T-helper 1 cell treated with Interleukin-12 subunit alpha and Interleukin-12 subunit beta and Interleukin-4 antibody, amounts not matched to agents 30 μg/mL and 1 μg/mL, for 36 hours (primary cell): Measurements from ENCODE around the gene CPNE4.

Source experiments
- H3K27ac Mint-ChIP-seq: one replicate; pipeline ENCODE4 v1.8.0; 2021; ENCODE audit warnings: mild to moderate bottlenecking, mixed read lengths
- H3K27me3 Mint-ChIP-seq: one replicate; pipeline ENCODE4 v1.8.0; 2021; ENCODE audit warnings: low read depth, mixed read lengths
- H3K36me3 Mint-ChIP-seq: one replicate; pipeline ENCODE4 v1.8.0; 2021; ENCODE audit warnings: low read depth, mixed read lengths
- H3K4me1 Mint-ChIP-seq: one replicate; pipeline ENCODE4 v1.8.0; 2021; ENCODE audit warnings: low read depth, mixed read lengths
- H3K4me3 Mint-ChIP-seq: one replicate; pipeline ENCODE4 v1.8.0; 2021; ENCODE audit warnings: mild to moderate bottlenecking, moderate library complexity, mixed read lengths
- H3K9me3 Mint-ChIP-seq: one replicate; pipeline ENCODE4 v1.8.0; 2021; ENCODE audit warnings: mixed read lengths

CPNE4 gene

GRCh38 chr3:131755380-131755779 lies 279.4 kb downstream of the CPNE4 start:
- Mint-ChIP-seq H3K9me3 (no peaks in the 10 kb centered on the region), H3K4me3 (no peak overlapping the region), H3K27ac (no peak overlapping the region), H3K4me1 (no peaks in the 10 kb centered on the region), H3K36me3 (no peaks in the 10 kb centered on the region), H3K27me3 (peaks cover 13% of the 10 kb centered on the region)

- H3K4me1 Mint-ChIP-seq, result no peaks in the 10 kb centered on the region
- H3K27ac Mint-ChIP-seq, result no peak overlapping the region
- H3K27me3 Mint-ChIP-seq, result peaks cover 13% of the 10 kb centered on the region
- H3K4me3 Mint-ChIP-seq, result no peak overlapping the region
- H3K9me3 Mint-ChIP-seq, result no peaks in the 10 kb centered on the region
- no peaks in the 10 kb centered on the region for H3K36me3 Mint-ChIP-seq
Measured at GRCh38 chr3:131750256-131750655, 284.6 kb downstream of the CPNE4 start.

GRCh38 chr3:131749826-131750225 lies 285.0 kb downstream of the CPNE4 start:
- no peaks in the 10 kb centered on the region for H3K36me3 Mint-ChIP-seq
- H3K4me1 Mint-ChIP-seq, result no peaks in the 10 kb centered on the region
- no peak overlapping the region for H3K4me3 Mint-ChIP-seq
- no peaks in the 10 kb centered on the region for H3K9me3 Mint-ChIP-seq
- peaks cover 13% of the 10 kb centered on the region for H3K27me3 Mint-ChIP-seq
- H3K27ac Mint-ChIP-seq, result no peak overlapping the region

GRCh38 chr3:131747466-131747865 lies 287.3 kb downstream of the CPNE4 start:
- H3K4me1 Mint-ChIP-seq, result no peaks in the 10 kb centered on the region
- no peaks in the 10 kb centered on the region for H3K36me3 Mint-ChIP-seq
- no peaks in the 10 kb centered on the region for H3K9me3 Mint-ChIP-seq
- no peak overlapping the region for H3K4me3 Mint-ChIP-seq
- H3K27me3 Mint-ChIP-seq, result peaks cover 7% of the 10 kb centered on the region
- H3K27ac Mint-ChIP-seq, result no peak overlapping the region

DNA sequence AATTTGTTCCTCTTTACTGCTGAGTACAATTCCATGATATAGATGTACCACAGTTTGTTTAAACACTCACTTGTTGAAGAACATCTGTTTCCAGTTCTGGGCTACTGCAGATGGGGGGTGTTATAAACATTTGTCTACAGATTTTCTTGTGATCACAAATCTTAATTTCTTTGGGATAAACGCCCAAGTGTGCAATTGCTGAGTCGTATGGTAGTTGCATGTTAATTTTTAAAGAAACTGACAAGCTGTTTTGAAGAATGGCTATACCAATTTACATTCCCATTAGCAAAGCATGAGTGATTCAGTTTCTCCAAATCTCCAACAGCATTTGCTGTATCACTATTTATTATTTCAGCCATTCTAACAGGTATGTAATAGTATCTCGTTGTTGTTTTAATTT lies 290.0 kb downstream of the CPNE4 start:
- Mint-ChIP-seq H3K4me3 (no peak overlapping the region), H3K27me3 (no peaks in the 10 kb centered on the region), H3K27ac (no peak overlapping the region)

DNA sequence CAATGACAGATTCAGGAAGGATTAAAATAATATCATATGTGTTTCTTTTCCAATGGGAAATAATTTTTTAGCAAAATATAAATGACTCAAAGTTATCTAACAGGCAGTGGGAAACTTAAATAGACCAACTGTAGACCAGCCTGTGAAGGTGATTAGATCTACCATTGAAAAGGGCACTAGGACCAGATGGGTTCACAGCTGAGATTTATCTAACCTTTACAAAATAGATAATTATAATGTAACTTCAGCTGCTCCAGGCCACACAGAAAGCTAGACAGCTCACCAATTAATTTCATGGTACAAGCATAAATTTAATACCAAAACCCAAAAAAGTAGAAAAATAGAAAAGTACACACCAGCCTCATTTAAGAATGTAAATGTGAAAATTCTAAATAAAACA lies 291.7 kb downstream of the CPNE4 start:
- no peaks in the 10 kb centered on the region for H3K9me3 Mint-ChIP-seq
- peaks cover 1% of the 10 kb centered on the region for H3K4me1 Mint-ChIP-seq
- no peaks in the 10 kb centered on the region for H3K36me3 Mint-ChIP-seq
- H3K27me3 Mint-ChIP-seq, result no peaks in the 10 kb centered on the region
- no peak overlapping the region for H3K27ac Mint-ChIP-seq
- H3K4me3 Mint-ChIP-seq, result no peak overlapping the region

More for the DNA sequence above, 290.0 kb downstream of the CPNE4 start:
- H3K4me1 Mint-ChIP-seq, result no peaks in the 10 kb centered on the region
- no peaks in the 10 kb centered on the region for H3K36me3 Mint-ChIP-seq
- H3K9me3 Mint-ChIP-seq, result no peaks in the 10 kb centered on the region

- Mint-ChIP-seq H3K36me3 (no peaks in the 10 kb centered on the region), H3K27me3 (no peaks in the 10 kb centered on the region), H3K27ac (no peak overlapping the region)
Measured at GRCh38 chr3:131739211-131739610, 295.6 kb downstream of the CPNE4 start.

DNA sequence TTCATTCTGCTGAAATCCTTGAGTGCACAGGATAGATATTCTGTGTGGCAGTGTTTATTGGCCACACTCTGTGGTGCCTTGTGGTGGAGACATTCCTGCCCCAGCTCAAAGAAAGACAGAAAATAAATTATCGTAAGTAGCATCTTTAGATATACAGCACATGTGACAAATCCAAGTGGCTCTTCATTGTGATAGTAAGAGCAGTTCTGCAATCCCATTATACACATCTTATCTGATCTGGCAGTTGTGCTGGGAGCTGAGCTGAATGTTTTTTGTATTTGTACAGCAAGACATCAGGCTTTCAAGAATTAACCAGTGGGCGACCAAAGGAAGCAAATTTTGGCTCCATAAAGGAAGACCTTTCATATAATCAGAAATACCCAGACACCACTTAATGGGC lies 296.7 kb downstream of the CPNE4 start:
- H3K36me3 Mint-ChIP-seq, result no peaks in the 10 kb centered on the region
- H3K27me3 Mint-ChIP-seq, result no peaks in the 10 kb centered on the region
- H3K9me3 Mint-ChIP-seq, result no peaks in the 10 kb centered on the region
- H3K27ac Mint-ChIP-seq, result no peak overlapping the region
- no peak overlapping the region for H3K4me3 Mint-ChIP-seq
- H3K4me1 Mint-ChIP-seq, result peaks cover 1% of the 10 kb centered on the region

More at GRCh38 chr3:131739211-131739610, 295.6 kb downstream of the CPNE4 start:
- H3K9me3 Mint-ChIP-seq, result no peaks in the 10 kb centered on the region
- no peak overlapping the region for H3K4me3 Mint-ChIP-seq
- peaks cover 1% of the 10 kb centered on the region for H3K4me1 Mint-ChIP-seq

- Mint-ChIP-seq H3K4me1 (peaks cover 11% of the 10 kb centered on the region), H3K4me3 (no peak overlapping the region), H3K9me3 (no peaks in the 10 kb centered on the region), H3K36me3 (no peaks in the 10 kb centered on the region), H3K27me3 (no peaks in the 10 kb centered on the region), H3K27ac (no peak overlapping the region)
Measured at GRCh38 chr3:131735544-131735943, 299.3 kb downstream of the CPNE4 start.

DNA sequence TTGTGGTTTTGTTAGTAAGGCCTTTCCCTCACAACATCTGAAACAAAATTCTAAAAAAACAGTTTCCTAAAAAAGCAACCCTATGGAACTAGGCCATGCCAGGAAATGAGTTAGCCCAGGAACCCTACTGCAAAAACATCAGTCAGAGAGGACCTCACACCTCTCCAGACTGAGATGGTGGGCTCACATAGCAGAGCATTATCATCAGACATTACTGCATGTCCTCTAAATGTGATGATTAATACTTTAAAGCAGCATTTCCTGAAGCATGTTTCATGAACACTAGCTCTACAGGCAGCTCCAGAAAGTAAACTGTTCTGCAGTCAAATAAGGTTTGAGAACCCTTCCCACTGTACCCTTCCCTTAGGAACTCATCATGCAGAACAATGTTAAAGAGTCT lies 299.7 kb downstream of the CPNE4 start:
- H3K4me1 Mint-ChIP-seq, result peaks cover 11% of the 10 kb centered on the region
- no peak overlapping the region for H3K4me3 Mint-ChIP-seq
- H3K27ac Mint-ChIP-seq, result no peak overlapping the region
- H3K27me3 Mint-ChIP-seq, result no peaks in the 10 kb centered on the region
- H3K36me3 Mint-ChIP-seq, result no peaks in the 10 kb centered on the region
- H3K9me3 Mint-ChIP-seq, result no peaks in the 10 kb centered on the region

DNA sequence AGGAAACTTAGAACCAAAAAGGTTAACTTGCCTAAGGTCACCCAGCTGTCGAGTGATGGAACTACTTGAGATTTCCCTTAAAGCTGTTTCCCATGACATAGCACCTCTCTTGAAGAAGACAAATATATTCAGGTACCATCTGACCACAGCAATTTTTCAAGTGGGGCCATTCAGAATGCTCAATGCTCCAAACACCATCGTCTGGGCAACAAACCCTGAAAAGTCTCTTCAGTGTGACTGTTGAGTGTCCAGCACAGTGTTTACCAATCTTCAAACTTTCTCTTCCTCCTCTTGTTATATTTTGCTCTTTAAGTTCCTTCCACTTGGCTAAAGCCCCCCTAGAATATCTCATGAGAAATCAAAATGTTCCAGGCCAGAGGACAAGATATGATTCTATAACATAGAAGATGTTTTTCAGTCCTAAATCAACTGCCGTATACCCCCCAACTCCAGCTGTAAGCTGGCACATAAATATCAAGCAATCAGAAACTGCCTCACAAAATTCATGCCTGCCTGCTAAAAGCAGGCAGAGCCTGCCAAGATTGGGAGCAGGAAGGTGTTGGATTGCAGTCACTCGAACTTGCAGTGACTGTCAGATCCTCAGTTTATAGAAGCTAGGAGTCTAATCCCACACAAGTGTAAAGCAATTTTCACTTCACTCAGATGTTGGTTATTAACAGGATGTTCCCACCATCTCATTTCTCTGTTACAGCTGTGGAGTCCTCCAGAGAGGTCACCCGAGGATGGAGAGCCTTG lies 301.6 kb downstream of the CPNE4 start:
- H3K4me1 Mint-ChIP-seq, result peaks cover 9% of the 10 kb centered on the region
- H3K4me3 Mint-ChIP-seq, result no peak overlapping the region
- no peak overlapping the region for H3K27ac Mint-ChIP-seq
- no peaks in the 10 kb centered on the region for H3K27me3 Mint-ChIP-seq
- H3K36me3 Mint-ChIP-seq, result no peaks in the 10 kb centered on the region
- H3K9me3 Mint-ChIP-seq, result no peaks in the 10 kb centered on the region

GRCh38 chr3:131731709-131732108 lies 303.1 kb downstream of the CPNE4 start:
- H3K4me3 Mint-ChIP-seq, result no peak overlapping the region
- no peaks in the 10 kb centered on the region for H3K27me3 Mint-ChIP-seq
- H3K27ac Mint-ChIP-seq, result peak overlapping the region; percentile 36
- no peaks in the 10 kb centered on the region for H3K36me3 Mint-ChIP-seq
- peaks cover 9% of the 10 kb centered on the region for H3K4me1 Mint-ChIP-seq
- no peaks in the 10 kb centered on the region for H3K9me3 Mint-ChIP-seq

- Mint-ChIP-seq H3K4me1 (peaks cover 9% of the 10 kb centered on the region), H3K27ac (no peak overlapping the region), H3K9me3 (no peaks in the 10 kb centered on the region), H3K36me3 (no peaks in the 10 kb centered on the region), H3K4me3 (no peak overlapping the region), H3K27me3 (no peaks in the 10 kb centered on the region)
Measured at GRCh38 chr3:131730581-131730980, 304.2 kb downstream of the CPNE4 start.

GRCh38 chr3:131729643-131730017 lies 305.2 kb downstream of the CPNE4 start:
- no peaks in the 10 kb centered on the region for H3K9me3 Mint-ChIP-seq
- no peaks in the 10 kb centered on the region for H3K36me3 Mint-ChIP-seq
- H3K27me3 Mint-ChIP-seq, result no peaks in the 10 kb centered on the region
- no peak overlapping the region for H3K27ac Mint-ChIP-seq
- no peak overlapping the region for H3K4me3 Mint-ChIP-seq
- peaks cover 9% of the 10 kb centered on the region for H3K4me1 Mint-ChIP-seq

DNA sequence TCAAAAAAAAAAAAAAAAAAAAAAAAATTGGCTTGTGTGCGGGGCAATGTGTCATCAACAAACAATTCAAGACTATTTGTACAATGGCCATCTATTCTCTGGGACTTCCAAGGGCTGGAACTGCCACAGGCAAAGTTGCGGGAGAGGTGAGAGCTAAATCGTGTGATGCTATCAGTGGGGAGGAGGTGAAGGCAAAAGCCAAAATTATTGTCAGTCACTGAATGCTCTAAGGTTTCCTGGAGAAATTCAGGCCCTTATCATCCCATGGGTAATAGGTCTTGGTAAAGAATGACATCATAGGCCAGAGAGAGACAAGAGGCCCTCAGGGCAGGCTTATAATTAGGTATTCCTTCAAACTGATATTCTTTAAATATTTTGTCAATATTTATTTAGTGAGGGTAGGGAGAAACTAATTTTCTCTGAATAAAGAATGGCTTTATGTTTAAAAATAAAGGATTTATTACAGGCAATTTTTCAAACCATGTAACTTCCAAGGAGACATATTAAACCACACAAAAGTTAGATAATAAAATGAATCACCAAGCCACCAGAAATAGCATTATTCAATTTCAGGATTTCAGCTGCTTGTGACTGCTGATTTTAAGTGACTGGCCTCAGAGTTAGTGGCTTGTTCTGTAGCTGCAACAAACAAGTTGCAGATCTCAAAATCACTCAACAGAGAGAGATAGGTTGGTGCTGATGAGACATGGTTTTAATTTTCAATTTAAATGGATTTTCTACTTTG lies 305.7 kb downstream of the CPNE4 start:
- Mint-ChIP-seq H3K9me3 (no peaks in the 10 kb centered on the region), H3K4me1 (peaks cover 9% of the 10 kb centered on the region), H3K27me3 (no peaks in the 10 kb centered on the region), H3K36me3 (no peaks in the 10 kb centered on the region), H3K27ac (no peak overlapping the region), H3K4me3 (no peak overlapping the region)
